ENCODE data around the gene FBXL13. TPM values are rescaled to one million over a fixed set of nuclear protein-coding genes. Genes with fewer than 3 reads are reported as not detected.

FBXL13 gene
- polyA plus RNA-seq, 1 donor from 2014 or later: 0.57 TPM

DNA sequence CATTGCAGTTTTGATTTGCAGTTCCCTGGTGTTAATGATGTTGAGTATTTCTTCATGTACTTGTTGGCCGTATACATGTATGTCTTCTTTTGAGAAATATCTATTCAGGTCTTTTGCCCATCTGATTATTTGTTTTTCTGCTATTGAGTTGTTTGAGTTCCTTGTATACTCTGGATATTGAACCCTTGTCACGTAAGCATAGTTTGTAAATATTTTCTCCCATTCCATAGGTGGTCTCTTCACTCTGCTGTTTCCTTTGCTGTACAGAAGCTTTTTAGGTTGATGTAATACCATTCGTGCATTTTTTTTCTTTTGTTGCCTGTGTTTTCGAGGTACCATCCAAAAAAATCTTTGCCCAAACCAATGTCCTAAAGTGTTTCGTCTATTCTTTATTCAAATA, 205.4 kb downstream of the FBXL13 start:
- H3K27me3 ChIP-seq (ENCODE audit: insufficient read depth, low read depth, low read length): no peaks in the 10 kb centered on the region
- no peaks in the 10 kb centered on the region for H3K79me2 ChIP-seq (replicated peaks; ENCODE audit: insufficient read depth, low read length)
- no peak overlapping the region for H3K27ac ChIP-seq (ENCODE audit: low read length)
- no peaks in the 10 kb centered on the region for H3K36me3 ChIP-seq (ENCODE audit: insufficient read depth, low read length)
- no peak overlapping the region for H3K4me2 ChIP-seq (ENCODE audit: low read length)
- no peak overlapping the region for H3K4me3 ChIP-seq (ENCODE audit: low read length)
- no peaks in the 10 kb centered on the region for H3F3A ChIP-seq (ENCODE audit: insufficient read depth, low read length, poor library complexity, severe bottlenecking)
- no peak overlapping the region for H2AFZ ChIP-seq (ENCODE audit: low read depth, low read length)
- H3K9me3 ChIP-seq (ENCODE audit: low read length): no peaks in the 10 kb centered on the region
- TF ChIP-seq MXI1 (conservative IDR thresholded peaks at IDR 0.05; ENCODE audit: poor library complexity, severe bottlenecking) (no peak), CTCF (IDR thresholded peaks at IDR 0.05; ENCODE audit: poor library complexity, severe bottlenecking) (no peak), RAD21 (conservative IDR thresholded peaks at IDR 0.05) (no peak), EZH2 (IDR thresholded peaks at IDR 0.05; ENCODE audit: borderline replicate concordance, insufficient read depth, low read length, poor library complexity, severe bottlenecking) (no peak), EP300 (conservative IDR thresholded peaks at IDR 0.05; ENCODE audit: poor library complexity, severe bottlenecking) (no peak), REST (IDR thresholded peaks at IDR 0.05; ENCODE audit: borderline replicate concordance) (no peak), SMC3 (conservative IDR thresholded peaks at IDR 0.05; ENCODE audit: poor library complexity) (no peak), POLR2AphosphoS5 (IDR thresholded peaks at IDR 0.05) (no peak), TAF1 (IDR thresholded peaks at IDR 0.05; ENCODE audit: low read depth) (no peak)
- H3K9me2 ChIP-seq (ENCODE audit: insufficient read depth, low read length): no peaks in the 10 kb centered on the region
- no peak overlapping the region for H3K9ac ChIP-seq (ENCODE audit: low read length)
- H4K20me1 ChIP-seq (ENCODE audit: insufficient read depth): no peaks in the 10 kb centered on the region

DNA sequence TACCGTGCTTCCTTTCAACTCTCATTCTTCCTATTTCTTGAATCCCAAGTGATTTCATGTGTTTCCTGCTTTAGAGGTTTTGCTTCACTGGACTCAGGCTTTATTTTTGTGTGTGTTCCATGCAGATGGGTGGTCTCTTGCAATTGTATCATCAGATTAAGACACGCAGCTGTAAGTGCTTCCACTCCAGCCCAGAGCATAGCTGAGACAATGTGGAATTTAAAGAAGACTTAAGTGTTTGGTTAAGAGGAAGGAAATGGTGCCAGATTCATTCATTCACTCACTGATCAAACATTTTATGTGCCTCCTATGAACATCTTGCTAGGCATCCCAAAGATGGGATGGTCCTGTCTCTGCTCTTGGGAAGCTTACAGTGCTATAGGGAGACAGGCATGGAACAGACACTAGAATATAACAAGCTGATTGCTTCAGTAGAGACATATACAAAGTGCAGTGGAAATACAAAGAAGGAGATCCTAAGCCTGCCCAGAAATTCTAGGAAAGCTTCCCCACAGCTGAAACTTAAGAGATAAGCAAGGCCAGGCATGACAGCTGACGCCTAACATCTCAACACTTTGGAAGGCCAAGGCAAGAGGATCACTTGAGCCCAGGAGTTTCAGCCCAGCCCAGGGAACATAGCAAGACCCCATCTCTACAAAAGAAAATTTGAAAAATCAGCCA, 207.9 kb downstream of the FBXL13 start:
- Histone ChIP-seq H2AFZ (ENCODE audit: low read depth, low read length) (no peak overlapping the region), H3K79me2 (replicated peaks; ENCODE audit: insufficient read depth, low read length) (no peaks in the 10 kb centered on the region), H3K9me2 (ENCODE audit: insufficient read depth, low read length) (no peaks in the 10 kb centered on the region), H3F3A (ENCODE audit: insufficient read depth, low read length, poor library complexity, severe bottlenecking) (no peaks in the 10 kb centered on the region), H3K9ac (ENCODE audit: low read length) (no peak overlapping the region), H3K4me3 (ENCODE audit: low read length) (no peak overlapping the region), H3K36me3 (ENCODE audit: insufficient read depth, low read length) (no peaks in the 10 kb centered on the region), H4K20me1 (ENCODE audit: insufficient read depth) (no peaks in the 10 kb centered on the region), H3K27me3 (ENCODE audit: insufficient read depth, low read depth, low read length) (no peaks in the 10 kb centered on the region), H3K9me3 (ENCODE audit: low read length) (no peaks in the 10 kb centered on the region), H3K27ac (ENCODE audit: low read length) (no peak overlapping the region), H3K4me2 (ENCODE audit: low read length) (no peak overlapping the region)
- TF ChIP-seq MXI1 (conservative IDR thresholded peaks at IDR 0.05; ENCODE audit: poor library complexity, severe bottlenecking): no peak
- TF ChIP-seq RAD21 (conservative IDR thresholded peaks at IDR 0.05): no peak
- TF ChIP-seq CTCF (IDR thresholded peaks at IDR 0.05; ENCODE audit: poor library complexity, severe bottlenecking): no peak
- no peak for TF ChIP-seq EP300 (conservative IDR thresholded peaks at IDR 0.05; ENCODE audit: poor library complexity, severe bottlenecking)
- no peak for TF ChIP-seq REST (IDR thresholded peaks at IDR 0.05; ENCODE audit: borderline replicate concordance)
- TF ChIP-seq SMC3 (conservative IDR thresholded peaks at IDR 0.05; ENCODE audit: poor library complexity): no peak
- no peak for TF ChIP-seq EZH2 (IDR thresholded peaks at IDR 0.05; ENCODE audit: borderline replicate concordance, insufficient read depth, low read length, poor library complexity, severe bottlenecking)
- TF ChIP-seq TAF1 (IDR thresholded peaks at IDR 0.05; ENCODE audit: low read depth): no peak
- no peak for TF ChIP-seq POLR2AphosphoS5 (IDR thresholded peaks at IDR 0.05)

Data from neural cell (in vitro differentiated cells).